Activated gamma-delta T cell (primary cell): ENCODE data around the gene AHRR.

Experiments
- DNase-seq: peaks from one replicate; lab custom pipeline; 2025; lab: John Stamatoyannopoulos, UW

Gene AHRR

GRCh38 chr5:320524-321229, 837 bp upstream of the AHRR start:
- DNase-seq: no peak

GRCh38 chr5:321726-322251, 275 bp downstream of the AHRR start:
- no peak for DNase-seq

- DNase-seq: no peak
Observed at GRCh38 chr5:322281-322941, 897 bp downstream of the AHRR start.

GRCh38 chr5:322942-323879, 1.7 kb downstream of the AHRR start:
- DNase-seq: no peak

GRCh38 chr5:324736-325612, 3.5 kb downstream of the AHRR start:
- DNase-seq: no peak

- no peak for DNase-seq
Observed at GRCh38 chr5:326109-326508, 4.6 kb downstream of the AHRR start.

GRCh38 chr5:329121-329735, 7.7 kb downstream of the AHRR start:
- DNase-seq: no peak

GRCh38 chr5:329768-330167, 8.3 kb downstream of the AHRR start:
- no peak for DNase-seq

- no peak for DNase-seq
Observed at GRCh38 chr5:332843-333242, 11.3 kb downstream of the AHRR start.

GRCh38 chr5:333945-334344, 12.4 kb downstream of the AHRR start:
- DNase-seq: no peak

- DNase-seq: no peak
Observed at GRCh38 chr5:334903-335739, 13.6 kb downstream of the AHRR start.

GRCh38 chr5:335740-336038, 14.2 kb downstream of the AHRR start:
- DNase-seq: no peak

GRCh38 chr5:337563-338130, 16.1 kb downstream of the AHRR start:
- no peak for DNase-seq

GRCh38 chr5:342501-343460, 21.3 kb downstream of the AHRR start:
- DNase-seq: no peak

- peak; percentile 14 for DNase-seq
Observed at GRCh38 chr5:343461-344401, 22.2 kb downstream of the AHRR start.

- DNase-seq: no peak
Observed at GRCh38 chr5:344668-345067, 23.2 kb downstream of the AHRR start.

GRCh38 chr5:345404-346195, 24.1 kb downstream of the AHRR start:
- DNase-seq: no peak
